KMS-11 (cell line): ENCODE data around the gene KAT8.

ENCODE experiments used
- H2AFZ ChIP-seq: fragments of 200-600 bp; sonication (generic); 2 replicates; pipeline ENCODE4 v1.6.1; 2016; ENCODE audit warnings: antibody characterized with exemption, mixed run types, low read depth
- H3K27ac ChIP-seq: fragments of 200-600 bp; sonication (generic); 2 replicates; pipeline ENCODE4 v1.6.1; 2016; ENCODE audit warnings: mild to moderate bottlenecking, mixed run types
- H3K27me3 ChIP-seq: fragments of 200-600 bp; sonication (generic); 2 replicates; pipeline ENCODE4 v1.6.1; 2017; ENCODE audit warnings: mild to moderate bottlenecking, low read depth, mixed run types, moderate library complexity; ENCODE audit not compliant: insufficient read depth
- H3K36me3 ChIP-seq: fragments of 200-600 bp; sonication (generic); 2 replicates; pipeline ENCODE4 v1.6.1; 2017; ENCODE audit warnings: mild to moderate bottlenecking, mixed run types; ENCODE audit not compliant: insufficient read depth
- H3K4me1 ChIP-seq: fragments of 200-600 bp; sonication (generic); 2 replicates; pipeline ENCODE4 v1.6.1; 2016; ENCODE audit warnings: mild to moderate bottlenecking, low read depth, mixed run types; ENCODE audit not compliant: poor library complexity, severe bottlenecking
- H3K4me2 ChIP-seq: fragments of 200-600 bp; sonication (generic); 2 replicates; pipeline ENCODE4 v1.7.0; 2016; ENCODE audit warnings: mild to moderate bottlenecking, mixed run types
- H3K4me3 ChIP-seq: fragments of 200-600 bp; sonication (generic); IDR thresholded peaks from 2 replicates; pipeline ENCODE4 v1.6.1; 2017; ENCODE audit warnings: low read depth, low read length, mixed read lengths; ENCODE audit not compliant: insufficient read depth
- H3K79me2 ChIP-seq: fragments of 200-600 bp; sonication (generic); 2 replicates; pipeline ENCODE4 v1.6.1; 2016; ENCODE audit warnings: low read depth, mixed run types; ENCODE audit not compliant: insufficient read depth
- H3K9ac ChIP-seq: fragments of 200-600 bp; sonication (generic); 2 replicates; pipeline ENCODE4 v1.6.1; 2016; ENCODE audit warnings: mild to moderate bottlenecking, mixed run types
- H4K20me1 ChIP-seq: fragments of 200-600 bp; sonication (generic); 2 replicates; pipeline ENCODE4 v1.6.1; 2016; ENCODE audit warnings: mild to moderate bottlenecking, mixed run types; ENCODE audit not compliant: insufficient read depth
- TF ChIP-seq, protein P1 (sequence below): fragments of 200-600 bp; sonication (generic); conservative IDR thresholded peaks from 2 replicates; pipeline ENCODE4 v1.6.1; 2017; ENCODE audit warnings: low read depth, mild to moderate bottlenecking, antibody characterized with exemption, low read length, moderate library complexity, mixed read lengths

The KAT8 gene

DNA sequence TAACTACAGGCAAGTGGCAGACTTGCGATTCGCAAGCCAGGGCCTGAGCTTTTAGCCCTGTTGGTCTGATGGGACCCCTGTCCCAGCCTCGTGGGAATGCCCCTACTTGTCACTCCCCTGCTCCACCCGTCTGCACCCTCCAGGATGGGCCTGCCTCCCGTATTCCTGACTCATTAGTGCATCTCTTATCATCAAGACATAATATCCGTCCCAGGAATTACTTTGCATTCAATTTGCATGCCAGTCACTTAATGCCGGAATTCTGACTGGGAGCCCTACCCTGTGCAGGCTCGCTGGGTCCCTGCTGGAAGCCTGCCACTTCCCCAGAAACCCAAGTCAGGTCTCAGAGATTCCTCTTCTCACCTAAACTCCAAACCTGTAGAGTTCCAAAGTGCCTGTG lies 32.1 kb upstream of the KAT8 start:
- no peaks in the 10 kb centered on the region for H3K4me1 ChIP-seq
- TF ChIP-seq, protein P1, sequence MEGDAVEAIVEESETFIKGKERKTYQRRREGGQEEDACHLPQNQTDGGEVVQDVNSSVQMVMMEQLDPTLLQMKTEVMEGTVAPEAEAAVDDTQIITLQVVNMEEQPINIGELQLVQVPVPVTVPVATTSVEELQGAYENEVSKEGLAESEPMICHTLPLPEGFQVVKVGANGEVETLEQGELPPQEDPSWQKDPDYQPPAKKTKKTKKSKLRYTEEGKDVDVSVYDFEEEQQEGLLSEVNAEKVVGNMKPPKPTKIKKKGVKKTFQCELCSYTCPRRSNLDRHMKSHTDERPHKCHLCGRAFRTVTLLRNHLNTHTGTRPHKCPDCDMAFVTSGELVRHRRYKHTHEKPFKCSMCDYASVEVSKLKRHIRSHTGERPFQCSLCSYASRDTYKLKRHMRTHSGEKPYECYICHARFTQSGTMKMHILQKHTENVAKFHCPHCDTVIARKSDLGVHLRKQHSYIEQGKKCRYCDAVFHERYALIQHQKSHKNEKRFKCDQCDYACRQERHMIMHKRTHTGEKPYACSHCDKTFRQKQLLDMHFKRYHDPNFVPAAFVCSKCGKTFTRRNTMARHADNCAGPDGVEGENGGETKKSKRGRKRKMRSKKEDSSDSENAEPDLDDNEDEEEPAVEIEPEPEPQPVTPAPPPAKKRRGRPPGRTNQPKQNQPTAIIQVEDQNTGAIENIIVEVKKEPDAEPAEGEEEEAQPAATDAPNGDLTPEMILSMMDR, result no peak
- H3K36me3 ChIP-seq, result no peaks in the 10 kb centered on the region; the same call in 1 of the 2 replicates
- no peak overlapping the region for H2AFZ ChIP-seq
- H3K9ac ChIP-seq, result no peak overlapping the region
- no peaks in the 10 kb centered on the region for H3K79me2 ChIP-seq
- no peak overlapping the region for H3K27ac ChIP-seq
- H3K27me3 ChIP-seq, result no peaks in the 10 kb centered on the region
- no peak overlapping the region for H3K4me3 ChIP-seq
- no peak overlapping the region for H3K4me2 ChIP-seq
- no peaks in the 10 kb centered on the region for H4K20me1 ChIP-seq

DNA sequence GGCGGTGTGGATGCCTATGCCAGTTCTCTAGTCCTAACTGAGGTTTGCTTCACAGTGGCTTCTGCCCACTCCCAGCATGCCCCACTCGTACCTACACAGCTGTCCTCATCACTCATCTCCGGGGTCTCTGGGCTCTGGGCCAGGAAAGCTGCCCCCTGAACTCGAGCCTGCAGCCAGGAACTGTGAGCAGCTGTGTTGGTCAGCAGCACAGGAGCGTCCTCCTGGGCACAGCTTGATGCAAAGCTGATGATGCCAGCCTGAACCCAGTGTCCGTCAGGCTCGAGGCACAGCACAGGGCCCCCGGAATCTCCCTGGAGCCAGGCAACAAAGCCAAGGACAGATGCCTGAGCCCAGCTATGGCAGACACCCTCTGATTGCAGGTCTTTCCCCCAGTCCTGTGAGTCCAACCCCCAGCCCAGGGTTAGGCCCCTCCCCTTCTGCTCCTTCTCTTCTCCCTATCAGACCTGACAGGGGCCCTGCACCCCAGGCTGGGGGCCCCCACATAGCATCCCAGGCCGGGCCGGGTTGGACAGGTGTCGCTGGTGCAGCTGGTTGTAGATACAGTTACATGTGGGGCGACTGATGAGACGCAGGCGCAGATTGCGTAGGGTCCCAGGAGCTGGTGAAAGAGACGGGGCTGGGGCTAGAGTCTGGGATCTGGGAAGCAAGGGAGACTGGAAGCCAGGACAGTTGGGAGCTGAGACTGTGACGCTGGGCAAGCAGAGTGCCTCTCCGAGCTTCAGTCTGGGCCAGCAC lies 31.4 kb upstream of the KAT8 start:
- no peaks in the 10 kb centered on the region for H3K79me2 ChIP-seq
- no peak overlapping the region for H3K4me2 ChIP-seq
- no peak overlapping the region for H3K9ac ChIP-seq
- TF ChIP-seq, protein P1, result no peak
- H2AFZ ChIP-seq, result no peak overlapping the region
- no peaks in the 10 kb centered on the region for H3K4me1 ChIP-seq
- no peaks in the 10 kb centered on the region for H4K20me1 ChIP-seq
- H3K36me3 ChIP-seq, result no peaks in the 10 kb centered on the region; the same call in 1 of the 2 replicates
- no peak overlapping the region for H3K4me3 ChIP-seq
- no peak overlapping the region for H3K27ac ChIP-seq
- H3K27me3 ChIP-seq, result no peaks in the 10 kb centered on the region

DNA sequence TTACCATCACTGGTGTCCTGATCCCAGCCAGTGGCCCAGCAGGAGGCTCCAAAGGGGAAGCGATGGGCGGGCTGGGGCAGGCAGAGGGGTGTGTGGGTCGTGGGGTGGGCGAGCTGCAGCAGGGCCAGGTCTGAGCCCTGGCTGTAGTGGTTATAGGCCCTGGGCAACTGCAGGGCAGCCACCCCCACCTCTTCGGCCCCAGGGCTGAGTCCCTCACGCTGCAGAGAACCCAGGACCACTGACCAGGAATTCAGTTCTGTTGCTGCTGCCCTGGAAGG lies 30.9 kb upstream of the KAT8 start:
- TF ChIP-seq, protein P1, result no peak
- H3K79me2 ChIP-seq, result 0 out of 2 replicates have a peak, but pooled peaks cover 3% of the 10 kb centered on the region
- no peaks in the 10 kb centered on the region for H3K4me1 ChIP-seq
- no peak overlapping the region for H3K27ac ChIP-seq
- no peak overlapping the region for H3K9ac ChIP-seq
- no peak overlapping the region for H3K4me2 ChIP-seq
- no peaks in the 10 kb centered on the region for H4K20me1 ChIP-seq
- H3K27me3 ChIP-seq, result no peaks in the 10 kb centered on the region
- H3K4me3 ChIP-seq, result no peak overlapping the region
- H2AFZ ChIP-seq, result no peak overlapping the region
- H3K36me3 ChIP-seq, result no peaks in the 10 kb centered on the region

DNA sequence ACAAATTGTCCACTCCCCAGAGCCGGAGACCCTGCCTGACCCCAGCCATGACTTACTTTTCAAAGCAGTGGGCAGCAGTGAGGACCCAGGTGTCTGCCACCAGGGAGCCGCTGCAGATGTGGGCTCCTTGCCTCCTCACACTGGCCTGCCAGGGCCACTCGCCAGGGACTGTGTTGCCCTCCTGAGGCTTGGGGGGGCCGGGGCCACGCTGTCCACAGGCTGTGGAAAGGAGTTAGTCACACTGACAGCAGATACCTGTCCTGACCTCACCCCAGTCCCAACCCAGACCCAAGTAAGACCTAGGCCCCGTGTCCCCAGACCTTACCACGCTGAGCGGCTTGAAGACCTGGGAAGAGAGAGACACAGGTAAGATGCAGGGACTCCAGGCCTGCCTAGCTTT lies 30.0 kb upstream of the KAT8 start:
- Histone ChIP-seq H3K4me2 (no peak overlapping the region), H2AFZ (no peak overlapping the region), H3K27ac (no peak overlapping the region), H3K36me3 (no peaks in the 10 kb centered on the region), H4K20me1 (no peaks in the 10 kb centered on the region), H3K79me2 (0 out of 2 replicates have a peak, but pooled peaks cover 8% of the 10 kb centered on the region), H3K4me1 (no peaks in the 10 kb centered on the region), H3K4me3 (no peak overlapping the region), H3K27me3 (no peaks in the 10 kb centered on the region), H3K9ac (no peak overlapping the region)
- TF ChIP-seq, protein P1, result no peak
